RWPE2 (cell line): ENCODE measurements around the gene PLCL2.
"Not testable (repeated sequence)": the region's sequence is repeated elsewhere in the genome, so short reads cannot be mapped to it uniquely, and the experiment has no call there.

ENCODE experiments used
- ATAC-seq: fragments of 200-7000 bp; cut with Tn5 transposase; 3 replicates; pipeline ENCODE4 v1.9.1; 2021; ENCODE audit warnings: low read depth
- DNase-seq: peaks from one replicate; pipeline ENCODE4 v3.0.0-alpha.2; 2020; ENCODE audit warnings: low spot score
- H3K27ac ChIP-seq: fragments of 450-650 bp; 2 replicates; pipeline ENCODE4 v1.5.1; 2017; ENCODE audit warnings: mild to moderate bottlenecking; ENCODE audit not compliant: poor library complexity, severe bottlenecking
- H3K27me3 ChIP-seq: fragments of 250-450 bp; sonication (Bioruptor Pico); 2 replicates; pipeline ENCODE4 v1.5.1; 2021; ENCODE audit warnings: mild to moderate bottlenecking, moderate library complexity; ENCODE audit not compliant: insufficient read depth, poor library complexity, severe bottlenecking
- H3K36me3 ChIP-seq: fragments of 250-450 bp; sonication (Bioruptor Pico); 2 replicates; pipeline ENCODE4 v1.5.1; 2020; ENCODE audit warnings: low read depth, mild to moderate bottlenecking, moderate library complexity
- H3K4me1 ChIP-seq: fragments of 250-450 bp; sonication (Bioruptor Pico); 2 replicates; pipeline ENCODE4 v1.5.1; 2021; ENCODE audit warnings: mild to moderate bottlenecking, moderate library complexity; ENCODE audit not compliant: insufficient read depth, poor library complexity, severe bottlenecking
- H3K4me3 ChIP-seq: fragments of 250-450 bp; sonication (Bioruptor Pico); 2 replicates; pipeline ENCODE4 v1.5.1; 2021; ENCODE audit warnings: mild to moderate bottlenecking, moderate library complexity; ENCODE audit not compliant: severe bottlenecking
- H3K9me3 ChIP-seq: fragments of 250-450 bp; sonication (Bioruptor Pico); 2 replicates; pipeline ENCODE4 v1.5.1; 2021; ENCODE audit warnings: mild to moderate bottlenecking, moderate library complexity; ENCODE audit not compliant: severe bottlenecking
- CTCF ChIP-seq: fragments of 450-650 bp; IDR thresholded peaks from one replicate; pipeline ENCODE4 v1.5.1; 2017; ENCODE audit warnings: mild to moderate bottlenecking, moderate library complexity; ENCODE audit not compliant: poor library complexity, severe bottlenecking

PLCL2 gene

DNA sequence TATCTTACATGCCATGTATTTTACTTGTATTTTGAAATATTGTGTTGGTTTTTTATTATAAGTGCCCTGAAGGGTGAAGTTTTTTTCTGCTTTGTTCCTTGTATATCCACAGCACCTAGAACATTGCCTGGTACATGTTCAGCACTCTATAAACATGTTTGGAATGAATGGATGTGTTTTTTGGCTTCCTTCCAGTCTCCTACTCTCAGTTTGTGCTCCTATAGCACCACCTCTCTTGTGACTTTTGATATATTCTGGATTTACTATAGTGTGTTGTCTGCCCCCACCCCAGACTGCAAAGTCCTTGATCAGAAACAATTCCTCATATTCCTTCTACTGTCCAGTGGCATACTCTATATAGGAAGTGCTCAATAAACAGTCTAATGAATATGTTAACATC lies 60.6 kb downstream of the PLCL2 start:
- Histone ChIP-seq H3K9me3 (no peaks in the 10 kb centered on the region), H3K27ac (no peak overlapping the region), H3K36me3 (no peaks in the 10 kb centered on the region), H3K27me3 (no peaks in the 10 kb centered on the region), H3K4me1 (no peaks in the 10 kb centered on the region), H3K4me3 (no peak overlapping the region)
- ATAC-seq (no peak), DNase-seq (no peak)
- TF ChIP-seq CTCF: no peak

- Histone ChIP-seq H3K36me3 (no peaks in the 10 kb centered on the region), H3K4me3 (no peak overlapping the region), H3K27ac (no peak overlapping the region), H3K27me3 (no peaks in the 10 kb centered on the region), H3K4me1 (no peaks in the 10 kb centered on the region), H3K9me3 (no peaks in the 10 kb centered on the region)
- no peak for TF ChIP-seq CTCF
- ATAC-seq (no peak), DNase-seq (no peak)
Observed at GRCh38 chr3:16950282-16950681, 65.5 kb downstream of the PLCL2 start.

- ATAC-seq (no peak), DNase-seq (no peak)
- Histone ChIP-seq H3K36me3 (no peaks in the 10 kb centered on the region), H3K9me3 (no peaks in the 10 kb centered on the region), H3K4me3 (no peak overlapping the region), H3K4me1 (no peaks in the 10 kb centered on the region), H3K27ac (no peak overlapping the region), H3K27me3 (no peaks in the 10 kb centered on the region)
- TF ChIP-seq CTCF: no peak
Observed at GRCh38 chr3:16950845-16951244, 66.1 kb downstream of the PLCL2 start.

DNA sequence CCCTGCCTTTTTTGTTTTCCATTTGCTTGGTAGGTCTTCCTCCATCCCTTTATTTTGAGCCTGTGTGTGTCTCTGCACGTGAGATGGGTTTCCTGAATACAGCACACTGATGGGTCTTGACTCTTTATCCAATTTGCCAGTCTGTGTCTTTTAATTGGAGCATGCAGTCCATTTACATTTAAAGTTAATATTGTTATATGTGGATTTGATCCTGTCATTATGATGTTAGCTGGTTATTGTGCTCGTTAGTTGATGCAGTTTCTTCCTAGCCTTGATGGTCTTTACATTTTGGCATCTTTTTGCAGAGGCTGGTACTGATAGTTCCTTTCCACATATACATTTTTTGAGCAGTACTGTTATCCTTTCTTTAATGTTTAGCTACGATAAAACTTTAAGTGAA lies 73.1 kb downstream of the PLCL2 start:
- not testable (repeated sequence) for H3K9me3 ChIP-seq, ATAC-seq, DNase-seq, H3K4me3 ChIP-seq, H3K27ac ChIP-seq, H3K36me3 ChIP-seq, H3K27me3 ChIP-seq, H3K4me1 ChIP-seq

- ATAC-seq: no peak
- no peaks in the 10 kb centered on the region for H3K9me3 ChIP-seq
- H3K36me3 ChIP-seq: no peaks in the 10 kb centered on the region
- H3K4me1 ChIP-seq: no peaks in the 10 kb centered on the region
- TF ChIP-seq CTCF: no peak
- no peaks in the 10 kb centered on the region for H3K27me3 ChIP-seq
- H3K27ac ChIP-seq: no peak overlapping the region
- DNase-seq: no peak
- no peak overlapping the region for H3K4me3 ChIP-seq
Observed at GRCh38 chr3:16960125-16960524, 75.4 kb downstream of the PLCL2 start.
